K562 (cell line): ENCODE results near the gene ITPR3. TPM values are rescaled to one million over a fixed set of nuclear protein-coding genes. Genes with fewer than 3 reads are reported as not detected.

Source experiments
- ATAC-seq: fragments of 200-7000 bp; cut with Tn5 transposase; 3 replicates; pipeline ENCODE4 v1.9.1; 2020; ENCODE audit warnings: moderate library complexity
- BruUV-seq: library from RNA; stranded (reverse); fragments of 400-500 nt; replicated peaks from 2 replicates; lab custom pipeline; 2021; lab: Mats Ljungman, UMichigan
- CTCF ChIA-PET: fragments of 300-600 bp; formaldehyde crosslinking; extraction: SDS; loops from one replicate; lab custom pipeline; 2021; ENCODE audit warnings: low intra/inter-chr PET ratio; lab: Yijun Ruan, JAX
- POLR2A ChIA-PET: fragments of 300-600, 350-650 bp; sonication (Branson Sonifier 250); formaldehyde crosslinking; extraction: SDS; loops from one replicate; lab custom pipeline; 2021; ENCODE audit warnings: antibody characterized with exemption, inconsistent platforms; lab: Yijun Ruan, JAX
- DNase-seq, 4 experiments: peaks; one replicate each; pipeline versions ENCODE4 v3.0.0 to v3.0.0-alpha.2; 2011 to 2018; ENCODE audit warnings: low spot score in 3 of 4, mixed read lengths in 3 of 4; ENCODE audit errors: extremely low read depth in 1 of 4
- FAIRE-seq: peaks from 2 replicates; lab custom pipeline; 2011; peaks lifted over from hg19 to GRCh38; lab: Jason Lieb, UNC
- H2AFZ ChIP-seq: 2 replicates; pipeline ENCODE4 v1.6.0; 2011; ENCODE audit warnings: low read depth, low read length, control low read depth, inconsistent platforms
- H3K27ac ChIP-seq: fragments of 200-600 bp; 3 replicates; pipeline ENCODE4 v1.8.0; 2011; ENCODE audit warnings: low read depth, mild to moderate bottlenecking, control low read depth, inconsistent platforms, low read length, moderate library complexity, mixed read lengths; ENCODE audit errors: extremely low read depth
- H3K27me3 ChIP-seq, 2 experiments: fragments of 300-600 bp in 1 of 2; 2 replicates in 1 of 2; 3 replicates in 1 of 2; pipeline versions ENCODE4 v1.6.0 to v1.8.0; 2011; ENCODE audit warnings: inconsistent platforms in 2 of 2, low read length in 2 of 2, mild to moderate bottlenecking in 1 of 2, mixed read lengths in 1 of 2, moderate library complexity in 1 of 2; ENCODE audit not compliant: control insufficient read depth in 2 of 2, insufficient read depth in 2 of 2
- H3K36me3 ChIP-seq: fragments of 300-600 bp; 3 replicates; pipeline ENCODE4 v1.8.0; 2011; ENCODE audit warnings: mild to moderate bottlenecking, low read length, inconsistent platforms; ENCODE audit not compliant: control insufficient read depth, insufficient read depth
- H3K4me1 ChIP-seq, 2 experiments: fragments of 200-600 bp in 1 of 2; replicated peaks in 1 of 2; 2 replicates in 1 of 2; 3 replicates in 1 of 2; pipeline versions ENCODE4 v1.5.1 to v1.8.0; 2011; ENCODE audit warnings: inconsistent platforms in 2 of 2, low read length in 2 of 2, mild to moderate bottlenecking in 1 of 2, mixed read lengths in 1 of 2, moderate library complexity in 1 of 2; ENCODE audit not compliant: control insufficient read depth in 2 of 2, insufficient read depth in 2 of 2
- H3K4me2 ChIP-seq: 2 replicates; pipeline ENCODE4 v1.6.1; 2011; ENCODE audit warnings: low read length, control low read depth, inconsistent platforms, mixed read lengths; ENCODE audit not compliant: insufficient read depth
- H3K4me3 ChIP-seq: fragments of 200-600 bp; sonication (generic), shearing (Covaris generic); 2 replicates; pipeline ENCODE4 v1.5.1; 2016; ENCODE audit warnings: control low read depth, inconsistent platforms
- H3K79me2 ChIP-seq: fragments of 200-600 bp; 3 replicates; pipeline ENCODE4 v1.8.0; 2011; ENCODE audit warnings: low read length, inconsistent platforms; ENCODE audit not compliant: control insufficient read depth, insufficient read depth
- H3K9ac ChIP-seq, 2 experiments: 2 replicates each; pipeline versions ENCODE4 v1.6.0 to v1.6.1; 2011; ENCODE audit warnings: low read depth in 2 of 2, low read length in 2 of 2, control low read depth in 1 of 2, inconsistent platforms in 1 of 2, mild to moderate bottlenecking in 1 of 2, mixed read lengths in 1 of 2; ENCODE audit not compliant: insufficient read depth in 1 of 2
- H3K9me1 ChIP-seq: one replicate; pipeline ENCODE4 v1.6.0; 2011; ENCODE audit warnings: inconsistent platforms, mild to moderate bottlenecking, low read length, moderate library complexity; ENCODE audit not compliant: control insufficient read depth, insufficient read depth
- H3K9me3 ChIP-seq: replicated peaks from 2 replicates; pipeline ENCODE4 v1.5.1; 2011; ENCODE audit warnings: low read depth, low read length, inconsistent platforms; ENCODE audit not compliant: control insufficient read depth, insufficient read depth
- H4K20me1 ChIP-seq: replicated peaks from 2 replicates; pipeline ENCODE4 v1.6.1; 2011; ENCODE audit warnings: low read length, inconsistent platforms, mixed read lengths; ENCODE audit not compliant: control insufficient read depth, insufficient read depth
- CHD2 ChIP-seq: IDR thresholded peaks from 2 replicates; pipeline ENCODE4 v1.6.1; 2011; ENCODE audit warnings: low read depth, low read length
- CHD4 ChIP-seq: fragments of 200-600 bp; sonication (generic); IDR thresholded peaks from 3 replicates; pipeline ENCODE4 v1.6.1; 2012; ENCODE audit warnings: low read depth, mild to moderate bottlenecking, mixed read lengths, low read length, inconsistent platforms; ENCODE audit not compliant: insufficient read depth, insufficient replicate concordance, poor library complexity, severe bottlenecking
- DMBX1 ChIP-seq: fragments of 250-450 bp; sonication (Bioruptor Pico); IDR thresholded peaks from 2 replicates; pipeline ENCODE4 v1.8.0; 2022; ENCODE audit warnings: inconsistent platforms, mild to moderate bottlenecking, moderate library complexity, borderline replicate concordance
- ETS2 ChIP-seq: IDR thresholded peaks from 2 replicates; pipeline ENCODE4 v1.6.1; 2016; ENCODE audit warnings: borderline replicate concordance, missing genetic modification characterization, mild to moderate bottlenecking, moderate library complexity, missing compliant biosample characterization; ENCODE audit not compliant: poor library complexity, severe bottlenecking
- HINFP ChIP-seq: fragments of 450-650 bp; conservative IDR thresholded peaks from 2 replicates; pipeline ENCODE4 v1.6.1; 2016; ENCODE audit warnings: missing genetic modification characterization, low read depth, mild to moderate bottlenecking, control low read depth, missing compliant biosample characterization
- HIVEP1 ChIP-seq: fragments of 250-450 bp; sonication (Bioruptor Pico); IDR thresholded peaks from 2 replicates; pipeline ENCODE4 v1.4.0; 2020; ENCODE audit warnings: mild to moderate bottlenecking
- IFI16 ChIP-seq: fragments of 250-450 bp; sonication (Bioruptor Pico); IDR thresholded peaks from 2 replicates; pipeline ENCODE4 v2.1.2; 2022; ENCODE audit warnings: mild to moderate bottlenecking, inconsistent platforms
- NFIX ChIP-seq: fragments of 250-450 bp; sonication (Bioruptor Pico); IDR thresholded peaks from 2 replicates; pipeline ENCODE4 v1.4.0; 2020; ENCODE audit warnings: low read depth, mild to moderate bottlenecking, moderate library complexity
- NFRKB ChIP-seq: fragments of 450-650 bp; IDR thresholded peaks from 2 replicates; pipeline ENCODE4 v1.6.1; 2016; ENCODE audit warnings: low read depth
- PHF20 ChIP-seq: fragments of 450-650 bp; IDR thresholded peaks from 2 replicates; pipeline ENCODE4 v1.6.1; 2018; ENCODE audit not compliant: partially characterized antibody
- RB1 ChIP-seq: fragments of 450-650 bp; IDR thresholded peaks from 2 replicates; pipeline ENCODE4 v1.6.1; 2017; ENCODE audit warnings: low read depth, mild to moderate bottlenecking
- RBM34 ChIP-seq: fragments of 200-400 bp; formaldehyde crosslinking; IDR thresholded peaks from 2 replicates; pipeline ENCODE4 v1.6.1; 2018; ENCODE audit warnings: low read length, borderline replicate concordance; ENCODE audit not compliant: insufficient read depth
- SAFB2 ChIP-seq: fragments of 200-400 bp; formaldehyde crosslinking; IDR thresholded peaks from 2 replicates; pipeline ENCODE4 v1.6.1; 2018; ENCODE audit warnings: borderline replicate concordance, low read length, low read depth, moderate library complexity; ENCODE audit not compliant: severe bottlenecking
- SIX5 ChIP-seq, 2 experiments: IDR thresholded peaks; 2 replicates each; pipeline ENCODE4 v1.6.1; 2011; ENCODE audit warnings: low read length in 2 of 2, borderline replicate concordance in 1 of 2, low read depth in 1 of 2, mild to moderate bottlenecking in 1 of 2, moderate library complexity in 1 of 2; ENCODE audit not compliant: insufficient read depth in 1 of 2
- SMAD1 ChIP-seq: fragments of 150-350 bp; IDR thresholded peaks from 2 replicates; pipeline ENCODE4 v1.6.1; 2014; ENCODE audit warnings: low read length, low read depth; ENCODE audit not compliant: partially characterized antibody
- SUPT5H ChIP-seq: fragments of 450-650 bp; IDR thresholded peaks from 2 replicates; pipeline ENCODE4 v1.6.1; 2016
- ZNF239 ChIP-seq: fragments of 250-450 bp; sonication (Bioruptor Pico); IDR thresholded peaks from 2 replicates; pipeline ENCODE4 v1.4.0; 2020; ENCODE audit warnings: mild to moderate bottlenecking
- ZNF24 ChIP-seq: fragments of 450-650 bp; IDR thresholded peaks from 2 replicates; pipeline ENCODE4 v1.6.1; 2016
- ZNF280A ChIP-seq: fragments of 450-650 bp; IDR thresholded peaks from 2 replicates; pipeline ENCODE4 v1.6.1; 2018; ENCODE audit warnings: mild to moderate bottlenecking, low read depth; ENCODE audit not compliant: partially characterized antibody
- ZNF707 ChIP-seq: fragments of 250-450 bp; sonication (Bioruptor Pico); conservative IDR thresholded peaks from 2 replicates; pipeline ENCODE4 v1.8.0; 2022; ENCODE audit warnings: inconsistent platforms, mild to moderate bottlenecking, moderate library complexity
- WGBS: fragments of 100-300 bp; shearing (Covaris generic); methylation state at CpG from one replicate; pipeline ENCODE4 v1.1.6; 2016; ENCODE audit warnings: low coverage, mixed read lengths; ENCODE audit not compliant: insufficient coverage; ENCODE audit errors: missing lambda C conversion rate; 5-methylcytosine and 5-hydroxymethylcytosine counted together
- in situ Hi-C: fragments of 300-500 bp; cut with MboI; formaldehyde crosslinking; loops from 4 replicates; pipeline ENCODE4 v1.15.0; 2018; ENCODE audit warnings: inconsistent platforms, mixed read lengths
- intact Hi-C: fragments of 100-400 bp; cut with micrococcal nuclease; formaldehyde crosslinking; loops from 2 replicates; pipeline ENCODE4 v1.14.2; 2022
- polyA plus RNA-seq, 8 experiments: library from polyadenylated mRNA; depleted of rRNA in 4 of 8; stranded (reverse) in 5 of 8; unstranded in 3 of 8; fragments of >200 nt; fragmentation: Nextera tagmentation in 2 of 8; fragmentation: Illumina TruSeq in 1 of 8; extraction: Ambion mirVana in 2 of 8; extraction: Trizol in 1 of 8; gene quantifications; 2 replicates each; pipeline versions ENCODE4 v1.2.1 to v1.2.3, GENCODE V29; 2011 to 2014; ENCODE audit warnings: inconsistent platforms in 1 of 8, missing spikeins in 1 of 8
- total RNA-seq, 7 experiments: library from RNA; depleted of rRNA in 6 of 7; stranded (reverse); fragments of >200 nt in 6 of 7; fragmentation: Illumina TruSeq in 2 of 7; extraction: Trizol in 2 of 7; gene quantifications; 2 replicates each; pipeline versions ENCODE4 v1.2.1 to v1.2.3, GENCODE V29; 2011 to 2021; ENCODE audit warnings: low replicate concordance in 1 of 7

ITPR3 gene
- total and polyA plus RNA-seq, 9 of the 15 experiments (the other 6 are each of a cell fraction or from before 2014, with no cell fraction given): 0.39 to 35.7 (median 13.2) TPM

- BruUV-seq: TSS peak; percentile 73
- Histone ChIP-seq H3K9me1 (peaks cover 6% of the 10 kb centered on the region), H3K4me1 (peaks cover 17 to 29% of the 10 kb centered on the region in 2 experiments), H3K9me3 (no peaks in the 10 kb centered on the region), H3K27me3 (no peaks in the 10 kb centered on the region), H3K79me2 (peaks cover 32% of the 10 kb centered on the region), H3K4me3 (peak overlapping the region; percentile 86), H3K4me2 (peak overlapping the region; percentile 93), H2AFZ (peak overlapping the region; percentile 93), H3K27ac (no peak overlapping the region), H3K36me3 (peaks cover 23% of the 10 kb centered on the region; the same call in 1 of the 3 replicates), H3K9ac (peak overlapping the region; percentile 55 to 94), H4K20me1 (no peaks in the 10 kb centered on the region; the same call in 1 of the 2 replicates)
- 0% methylated on average over 29 of the region's 29 CpGs for WGBS
- intact Hi-C loops: no loop called here
- POLR2A ChIA-PET: interaction anchor here (0.7 to 2.0 kb wide), 4 partner anchors 12 to 162 kb away, joined by 3 to 6 read pairs (median 6); partner anchors contain the start of gene UQCC2
- in situ Hi-C loops: no loop called here
- CTCF ChIA-PET: interaction anchor here (0.6 kb wide), 1 partner anchor 552 kb away, joined by 4 read pairs; no protein-coding TSS in a partner anchor
- peak; percentile 48 for FAIRE-seq
- ATAC-seq: peak; percentile 48
- peak; percentile 49 to 77 (median 58) for DNase-seq
- TF ChIP-seq CHD2 (no peak), NFRKB (0 out of 2 replicates have a peak, but pooled peaks have one; percentile 40), ZNF280A (no peak), NFIX (CRISPR knock-in tag) (no peak), RB1 (peak; percentile 16; the same call in 1 of the 2 replicates), SUPT5H (no peak), CHD4 (no peak), IFI16 (CRISPR knock-in tag) (no peak), DMBX1 (CRISPR knock-in tag) (peak; percentile 49; the same call in 1 of the 2 replicates), RBM34 (no peak), ZNF707 (no peak), HINFP (tag) (no peak), SIX5 (IDR thresholded peaks at IDR 0.05; ENCODE audit: borderline replicate concordance in 1 of 2, insufficient read depth in 1 of 2, low read depth in 1 of 2, low read length in 2 of 2) (no peak), SAFB2 (no peak), HIVEP1 (CRISPR knock-in tag) (no peak), ZNF239 (CRISPR knock-in tag) (no peak), ETS2 (no peak), SMAD1 (no peak), ZNF24 (no peak), PHF20 (peak; percentile 44)
Observed at GRCh38 chr6:33620158-33620855, 815 bp upstream of the ITPR3 start.
